HepG2 (cell line): ENCODE results near the gene CBX2. TPM values are rescaled to one million over a fixed set of nuclear protein-coding genes. Genes with fewer than 3 reads are reported as not detected.

ENCODE experiments used
- ARID5B ChIP-seq: IDR thresholded peaks from 2 replicates; pipeline ENCODE4 v1.4.0; 2020; ENCODE audit warnings: mild to moderate bottlenecking, missing genetic modification reagents
- ATF3 ChIP-seq: sonication (generic); formaldehyde crosslinking; IDR thresholded peaks from 2 replicates; pipeline ENCODE4 v1.4.0; 2020; ENCODE audit warnings: missing genetic modification reagents
- FOXP4 ChIP-seq: sonication (generic); formaldehyde crosslinking; IDR thresholded peaks from 2 replicates; pipeline ENCODE4 v1.4.0; 2020; ENCODE audit warnings: missing genetic modification reagents
- HBP1 ChIP-seq: IDR thresholded peaks from 2 replicates; pipeline ENCODE4 v1.6.1; 2016; ENCODE audit warnings: low read depth, control low read depth
- HNF1A ChIP-seq, 2 experiments: sonication (generic) in 1 of 2; formaldehyde crosslinking in 1 of 2; IDR thresholded peaks; 2 replicates each; pipeline versions ENCODE4 v1.4.0 to v1.6.1; 2016 to 2020; ENCODE audit warnings: borderline replicate concordance in 1 of 2, low read depth in 1 of 2, mild to moderate bottlenecking in 1 of 2, missing genetic modification reagents in 1 of 2
- KLF11 ChIP-seq: IDR thresholded peaks from 2 replicates; pipeline ENCODE4 v1.6.1; 2016; ENCODE audit warnings: missing compliant biosample characterization
- MIER3 ChIP-seq: IDR thresholded peaks from 2 replicates; pipeline ENCODE4 v1.6.1; 2016; ENCODE audit warnings: missing compliant biosample characterization, borderline replicate concordance
- PRDM4 ChIP-seq: sonication (generic); formaldehyde crosslinking; IDR thresholded peaks from 2 replicates; pipeline ENCODE4 v1.9.0; 2021; ENCODE audit warnings: missing genetic modification reagents, borderline replicate concordance
- SIN3B ChIP-seq: fragments of 150-350 bp; IDR thresholded peaks from 2 replicates; pipeline ENCODE4 v1.6.1; 2014; ENCODE audit warnings: low read length
- SNRNP70 ChIP-seq: fragments of 200-400 bp; formaldehyde crosslinking; IDR thresholded peaks from 2 replicates; pipeline ENCODE4 v1.6.1; 2017; ENCODE audit warnings: mild to moderate bottlenecking, low read depth, low read length, moderate library complexity
- TP53 ChIP-seq: sonication (generic); formaldehyde crosslinking; conservative IDR thresholded peaks from 2 replicates; pipeline ENCODE4 v1.4.0; 2020; ENCODE audit warnings: missing genetic modification reagents
- ZBTB21 ChIP-seq: sonication (generic); formaldehyde crosslinking; IDR thresholded peaks from 2 replicates; pipeline ENCODE4 v1.4.0; 2020; ENCODE audit warnings: missing genetic modification reagents
- polyA plus RNA-seq, 8 experiments: library from polyadenylated mRNA; depleted of rRNA in 3 of 8; stranded (reverse) in 7 of 8; unstranded in 1 of 8; fragments of >200 nt; fragmentation: Illumina TruSeq in 4 of 8; extraction: Trizol in 4 of 8; gene quantifications; 2 replicates each; pipeline versions ENCODE4 v1.2.1 to v1.2.3, GENCODE V29; 2011 to 2016; ENCODE audit warnings: low read depth in 4 of 8, missing spikeins in 1 of 8, mixed read lengths in 1 of 8; ENCODE audit not compliant: insufficient read depth in 1 of 8
- total RNA-seq, 5 experiments: library from RNA; depleted of rRNA; stranded (reverse); fragments of >200 nt; fragmentation: Illumina TruSeq; extraction: Trizol; gene quantifications; 2 replicates each; pipeline ENCODE4 v1.2.3, GENCODE V29; 2016; ENCODE audit warnings: low read depth in 1 of 5

The CBX2 gene
- total and polyA plus RNA-seq, 2 of the 13 experiments (the other 11 are each of a cell fraction or from before 2014, with no cell fraction given): 14.5 to 31.1 TPM

GRCh38 chr17:79811011-79811867 lies 33.3 kb downstream of the CBX2 start (continued):
- TF ChIP-seq HBP1 (CRISPR knock-in tag) (no peak), ATF3 (CRISPR knock-in tag) (peak; percentile 46; the same call in 1 of the 2 replicates), FOXP4 (CRISPR knock-in tag) (no peak; the same call in 1 of the 2 replicates), ZBTB21 (CRISPR knock-in tag) (no peak), HNF1A (IDR thresholded peaks at IDR 0.05; ENCODE audit: low read depth) (no peak), HNF1A (CRISPR knock-in tag; IDR thresholded peaks at IDR 0.05; ENCODE audit: borderline replicate concordance) (no peak), KLF11 (CRISPR knock-in tag) (no peak), PRDM4 (CRISPR knock-in tag) (no peak), ARID5B (CRISPR knock-in tag) (peak; percentile 68), SIN3B (no peak), TP53 (CRISPR knock-in tag) (no peak), SNRNP70 (no peak), MIER3 (CRISPR knock-in tag) (peak; percentile 48; the same call in 1 of the 2 replicates)
